ENCODE data around the gene IQCN.

The IQCN gene

GRCh38 chr19:18297308-18297707 is 23.1 kb upstream of the IQCN start:
- H3K4me3 ChIP-seq (replicated peaks in 1 of 2; ENCODE audit: low read depth in 2 of 2, low read length in 2 of 2): no peak overlapping the region
- TF ChIP-seq, protein P1, sequence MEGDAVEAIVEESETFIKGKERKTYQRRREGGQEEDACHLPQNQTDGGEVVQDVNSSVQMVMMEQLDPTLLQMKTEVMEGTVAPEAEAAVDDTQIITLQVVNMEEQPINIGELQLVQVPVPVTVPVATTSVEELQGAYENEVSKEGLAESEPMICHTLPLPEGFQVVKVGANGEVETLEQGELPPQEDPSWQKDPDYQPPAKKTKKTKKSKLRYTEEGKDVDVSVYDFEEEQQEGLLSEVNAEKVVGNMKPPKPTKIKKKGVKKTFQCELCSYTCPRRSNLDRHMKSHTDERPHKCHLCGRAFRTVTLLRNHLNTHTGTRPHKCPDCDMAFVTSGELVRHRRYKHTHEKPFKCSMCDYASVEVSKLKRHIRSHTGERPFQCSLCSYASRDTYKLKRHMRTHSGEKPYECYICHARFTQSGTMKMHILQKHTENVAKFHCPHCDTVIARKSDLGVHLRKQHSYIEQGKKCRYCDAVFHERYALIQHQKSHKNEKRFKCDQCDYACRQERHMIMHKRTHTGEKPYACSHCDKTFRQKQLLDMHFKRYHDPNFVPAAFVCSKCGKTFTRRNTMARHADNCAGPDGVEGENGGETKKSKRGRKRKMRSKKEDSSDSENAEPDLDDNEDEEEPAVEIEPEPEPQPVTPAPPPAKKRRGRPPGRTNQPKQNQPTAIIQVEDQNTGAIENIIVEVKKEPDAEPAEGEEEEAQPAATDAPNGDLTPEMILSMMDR (IDR thresholded peaks at IDR 0.05; ENCODE audit: low read depth, low read length): no peak
- DNase-seq (ENCODE audit: low read depth in 2 of 2): peak in 1 of 2 donors; percentile 44

- no peak for DNase-seq (ENCODE audit: low read depth in 2 of 2)
- H3K4me3 ChIP-seq (replicated peaks in 1 of 2; ENCODE audit: low read depth in 2 of 2, low read length in 2 of 2): no peak overlapping the region
- TF ChIP-seq, protein P1 (IDR thresholded peaks at IDR 0.05; ENCODE audit: low read depth, low read length): no peak
Observed at GRCh38 chr19:18295034-18295451, 20.8 kb upstream of the IQCN start.

DNA sequence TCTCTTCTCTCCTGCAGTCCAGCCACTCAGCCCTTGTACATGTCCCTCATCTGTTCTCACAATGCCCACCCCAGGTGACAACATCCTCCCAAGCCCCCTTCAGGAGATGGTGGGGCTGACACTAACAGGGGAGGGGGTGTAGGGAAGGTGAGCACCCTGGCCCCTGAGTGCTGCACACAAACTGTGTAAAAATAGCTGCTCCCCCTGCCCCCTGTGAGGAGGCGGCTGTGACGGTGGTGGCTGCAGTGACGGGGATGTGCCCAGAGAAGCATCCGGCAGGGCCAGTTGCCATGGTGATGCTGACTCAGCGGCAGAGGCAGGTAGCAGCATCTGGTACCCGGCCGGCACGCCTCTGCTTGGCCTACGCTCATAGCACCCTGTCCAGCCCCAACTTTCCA is 20.2 kb upstream of the IQCN start:
- H3K4me3 ChIP-seq (replicated peaks in 1 of 2; ENCODE audit: low read depth in 2 of 2, low read length in 2 of 2): no peak overlapping the region
- DNase-seq (ENCODE audit: low read depth in 2 of 2): no peak
- TF ChIP-seq, protein P1 (IDR thresholded peaks at IDR 0.05; ENCODE audit: low read depth, low read length): no peak

- TF ChIP-seq, protein P1 (IDR thresholded peaks at IDR 0.05; ENCODE audit: low read depth, low read length): no peak
- H3K4me3 ChIP-seq (replicated peaks in 1 of 2; ENCODE audit: low read depth in 2 of 2, low read length in 2 of 2): no peak overlapping the region
- DNase-seq (ENCODE audit: low read depth in 2 of 2): no peak
Observed at GRCh38 chr19:18293642-18294466, 19.6 kb upstream of the IQCN start.

DNA sequence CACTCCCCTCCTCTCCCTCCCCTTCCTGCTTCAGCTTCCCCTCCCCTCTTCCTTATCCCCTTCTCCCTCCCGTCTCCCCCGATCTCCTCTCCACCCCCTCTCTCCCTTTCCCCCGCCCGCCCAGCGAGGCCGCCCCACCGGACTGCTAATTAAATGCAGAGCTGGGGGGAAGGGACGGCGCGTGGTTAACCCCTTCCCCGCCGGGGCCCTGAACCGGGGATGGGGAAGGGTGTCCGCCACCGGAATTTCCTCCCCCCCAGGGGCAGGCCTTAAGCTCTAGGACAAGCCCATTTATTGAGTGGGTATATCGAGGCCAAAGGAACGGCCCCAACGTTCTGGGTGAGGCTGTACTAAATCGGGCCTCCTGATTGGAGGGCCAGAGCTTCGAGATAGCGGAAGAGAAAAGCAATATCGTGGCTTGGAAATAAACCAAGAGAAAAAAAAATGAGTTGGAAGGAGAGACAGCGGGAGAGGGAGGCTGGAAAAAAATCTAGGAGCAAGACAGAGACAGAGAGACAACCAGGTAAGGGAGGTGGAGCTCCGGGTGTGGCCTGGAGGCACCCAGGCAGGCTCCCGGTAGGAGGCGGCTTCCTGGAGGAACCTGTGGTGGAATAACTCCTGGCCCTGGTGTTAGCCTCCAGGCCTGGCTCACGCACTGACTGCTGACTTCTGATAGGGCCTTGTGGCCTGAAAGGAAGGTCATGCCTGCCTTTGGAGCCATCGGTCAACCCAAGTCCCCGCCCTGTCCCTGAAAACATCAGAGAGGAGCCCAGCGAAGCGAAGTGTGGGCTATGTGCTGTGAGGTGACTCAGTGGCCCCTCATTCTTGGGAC is 18.8 kb upstream of the IQCN start:
- peak; percentile 56 to 85 for DNase-seq (ENCODE audit: low read depth in 2 of 2)
- peak overlapping the region; percentile 54 to 57 for H3K4me3 ChIP-seq (replicated peaks in 1 of 2; ENCODE audit: low read depth in 2 of 2, low read length in 2 of 2)
- TF ChIP-seq, protein P1 (IDR thresholded peaks at IDR 0.05; ENCODE audit: low read depth, low read length): no peak

- peak in 1 of 2 donors; percentile 47 for DNase-seq (ENCODE audit: low read depth in 2 of 2)
Observed at GRCh38 chr19:18292462-18292809, 18.2 kb upstream of the IQCN start.

More at GRCh38 chr19:18292462-18292809, 18.2 kb upstream of the IQCN start:
- peak overlapping the region; percentile 54 to 57 for H3K4me3 ChIP-seq (replicated peaks in 1 of 2; ENCODE audit: low read depth in 2 of 2, low read length in 2 of 2)
- TF ChIP-seq, protein P1 (IDR thresholded peaks at IDR 0.05; ENCODE audit: low read depth, low read length): no peak
